D721Med (cell line): ENCODE results near the gene ATG3.

Source experiments
- DNase-seq: peaks from one replicate; pipeline ENCODE4 v3.0.0; 2011; ENCODE audit warnings: low spot score; ENCODE audit not compliant: insufficient read length
- FAIRE-seq: peaks from 2 replicates; lab custom pipeline; 2011; peaks lifted over from hg19 to GRCh38; lab: Jason Lieb, UNC
- TF ChIP-seq, protein P1 (sequence below): IDR thresholded peaks from 2 replicates; pipeline ENCODE4 v1.5.1; 2012; ENCODE audit warnings: mild to moderate bottlenecking, control low read depth; ENCODE audit not compliant: insufficient read depth; ENCODE audit errors: missing control alignments

ATG3 gene

GRCh38 chr3:112583105-112583504 lies 21.3 kb upstream of the ATG3 start:
- DNase-seq (no peak), FAIRE-seq (no peak)
- TF ChIP-seq, protein P1, sequence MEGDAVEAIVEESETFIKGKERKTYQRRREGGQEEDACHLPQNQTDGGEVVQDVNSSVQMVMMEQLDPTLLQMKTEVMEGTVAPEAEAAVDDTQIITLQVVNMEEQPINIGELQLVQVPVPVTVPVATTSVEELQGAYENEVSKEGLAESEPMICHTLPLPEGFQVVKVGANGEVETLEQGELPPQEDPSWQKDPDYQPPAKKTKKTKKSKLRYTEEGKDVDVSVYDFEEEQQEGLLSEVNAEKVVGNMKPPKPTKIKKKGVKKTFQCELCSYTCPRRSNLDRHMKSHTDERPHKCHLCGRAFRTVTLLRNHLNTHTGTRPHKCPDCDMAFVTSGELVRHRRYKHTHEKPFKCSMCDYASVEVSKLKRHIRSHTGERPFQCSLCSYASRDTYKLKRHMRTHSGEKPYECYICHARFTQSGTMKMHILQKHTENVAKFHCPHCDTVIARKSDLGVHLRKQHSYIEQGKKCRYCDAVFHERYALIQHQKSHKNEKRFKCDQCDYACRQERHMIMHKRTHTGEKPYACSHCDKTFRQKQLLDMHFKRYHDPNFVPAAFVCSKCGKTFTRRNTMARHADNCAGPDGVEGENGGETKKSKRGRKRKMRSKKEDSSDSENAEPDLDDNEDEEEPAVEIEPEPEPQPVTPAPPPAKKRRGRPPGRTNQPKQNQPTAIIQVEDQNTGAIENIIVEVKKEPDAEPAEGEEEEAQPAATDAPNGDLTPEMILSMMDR, result no peak

DNA sequence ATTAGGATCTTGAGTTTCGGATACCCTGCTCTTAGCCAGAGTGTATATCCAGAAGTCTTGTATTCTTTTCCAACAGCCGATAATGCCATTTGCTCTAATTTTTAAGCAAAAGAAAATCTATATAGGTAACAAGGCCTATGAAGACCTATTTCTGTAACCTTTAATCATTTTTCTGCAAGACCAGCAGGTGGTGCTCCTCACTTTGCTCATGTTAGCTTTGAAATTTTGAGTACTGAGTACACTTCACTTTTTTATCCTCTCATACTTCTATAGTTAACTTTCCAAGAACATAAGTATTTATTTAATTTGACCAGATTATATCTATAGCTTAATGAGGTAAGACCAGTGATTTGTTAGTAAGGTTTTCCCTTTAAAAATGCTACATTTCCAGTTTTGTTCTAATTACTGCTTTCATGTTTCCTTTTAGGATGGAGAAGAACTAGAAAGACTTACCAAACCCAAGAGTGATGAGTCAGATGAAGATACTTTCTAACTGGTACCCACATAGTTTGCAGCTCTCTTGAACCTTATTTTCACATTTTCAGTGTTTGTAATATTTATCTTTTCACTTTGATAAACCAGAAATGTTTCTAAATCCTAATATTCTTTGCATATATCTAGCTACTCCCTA lies 20.6 kb upstream of the ATG3 start:
- FAIRE-seq (no peak), DNase-seq (no peak)
- TF ChIP-seq, protein P1, result peak; percentile 82

DNA sequence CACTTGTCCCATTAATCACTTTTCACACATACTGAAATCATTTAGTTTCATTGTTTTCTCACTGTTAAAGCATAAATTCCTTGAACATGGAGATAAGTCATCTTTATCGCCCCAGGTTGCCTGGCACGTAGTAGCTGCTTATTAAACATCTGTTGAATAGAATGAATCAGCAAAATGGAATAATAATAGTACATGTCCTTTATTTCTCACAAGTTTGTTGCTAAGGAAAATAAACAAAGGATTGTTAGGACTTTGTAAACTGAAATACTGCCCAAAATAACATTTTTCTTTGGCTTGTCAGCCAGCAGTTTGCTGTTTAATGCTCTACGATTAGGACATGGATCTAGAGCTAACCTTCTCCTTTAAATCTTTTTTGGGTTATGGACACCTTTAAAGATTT lies 17.9 kb upstream of the ATG3 start:
- FAIRE-seq (no peak), DNase-seq (no peak)

DNA sequence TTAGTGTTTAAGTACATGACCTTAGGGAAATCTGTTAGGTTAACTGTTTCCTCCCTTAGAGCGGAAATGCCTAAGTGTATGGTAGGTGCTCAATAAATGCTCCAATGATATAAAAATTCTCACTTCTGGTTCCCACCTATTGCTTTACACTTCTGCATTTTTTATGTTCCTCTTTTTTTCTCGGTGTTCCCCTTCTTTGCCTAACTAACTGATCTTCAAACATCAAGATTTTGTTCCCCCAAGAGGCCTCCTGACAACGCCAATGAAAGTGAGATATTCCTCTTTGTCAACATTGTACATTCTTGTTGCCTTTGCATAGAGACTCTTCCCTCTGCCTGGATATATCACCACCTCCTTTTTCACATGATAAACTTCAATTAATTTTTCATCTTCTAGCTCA lies 17.5 kb upstream of the ATG3 start:
- no peak for FAIRE-seq
- no peak for DNase-seq

More for the DNA sequence above, 17.9 kb upstream of the ATG3 start:
- TF ChIP-seq, protein P1, result no peak

DNA sequence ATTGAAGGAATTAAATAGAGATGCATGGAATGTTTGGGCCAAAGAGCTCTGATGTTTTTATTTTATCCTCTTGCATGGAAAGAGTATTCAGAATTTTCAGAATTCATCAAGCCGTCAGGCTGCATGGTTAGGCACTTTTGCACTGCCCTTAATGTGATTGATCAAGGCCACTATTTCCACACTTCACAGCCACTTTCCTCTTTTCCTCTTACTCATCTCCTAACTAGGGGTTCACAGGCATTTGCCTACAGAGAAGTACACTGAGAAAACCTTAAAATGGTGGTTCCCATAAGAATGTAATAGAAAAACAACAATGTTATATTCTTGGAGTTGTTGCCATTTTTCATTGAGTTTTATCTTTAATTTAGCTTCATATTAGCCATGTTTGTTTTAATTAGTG lies 10.9 kb upstream of the ATG3 start:
- no peak for DNase-seq
- TF ChIP-seq, protein P1, result no peak
- no peak for FAIRE-seq

More for the DNA sequence above, 17.5 kb upstream of the ATG3 start:
- TF ChIP-seq, protein P1, result no peak

GRCh38 chr3:112569265-112569664 lies 7.5 kb upstream of the ATG3 start:
- TF ChIP-seq, protein P1, result no peak
- no peak for FAIRE-seq
- no peak for DNase-seq

DNA sequence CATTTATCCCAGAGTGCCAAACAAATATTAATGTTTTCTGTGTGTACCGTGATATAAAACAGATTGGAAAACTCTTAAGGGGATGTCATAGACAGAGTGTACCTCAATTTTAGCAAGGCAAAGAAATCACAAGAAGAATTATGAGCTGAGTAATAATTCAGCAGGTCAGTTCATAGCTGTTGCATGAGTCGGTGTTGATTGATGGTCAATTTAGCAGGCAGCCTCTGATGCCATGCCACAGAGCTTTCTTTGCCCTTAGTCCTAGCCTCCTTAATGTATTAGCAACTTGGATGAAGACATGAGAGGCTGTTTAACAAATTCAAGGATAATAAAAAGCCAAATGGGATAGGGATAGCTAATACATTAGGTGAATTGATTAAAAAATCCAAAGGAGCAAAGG lies 6.9 kb upstream of the ATG3 start:
- DNase-seq (no peak), FAIRE-seq (no peak)
- TF ChIP-seq, protein P1, result no peak
